Anterior cingulate cortex (tissue), 58 donors: ENCODE results near the gene CLCA2.
A peak's percentile ranks its signal among the peaks of the same experiment; 100 is the strongest.
"Not testable (repeated sequence)": the region's sequence is repeated elsewhere in the genome, so short reads cannot be mapped to it uniquely, and the experiment has no call there.

Experiments
- DNase-seq, 58 donors: peaks; one replicate each; lab custom pipeline; 2025; lab: John Stamatoyannopoulos, UW

CLCA2 gene

GRCh38 chr1:86472152-86472551 lies 48.2 kb downstream of the CLCA2 start:
- DNase-seq: no peak

- DNase-seq: no peak
Measured at GRCh38 chr1:86472767-86473166, 48.8 kb downstream of the CLCA2 start.

GRCh38 chr1:86477256-86477655 lies 53.3 kb downstream of the CLCA2 start:
- DNase-seq: no peak

GRCh38 chr1:86477682-86478081 lies 53.7 kb downstream of the CLCA2 start:
- DNase-seq: no peak

- no peak for DNase-seq
Measured at GRCh38 chr1:86478416-86479156, 54.6 kb downstream of the CLCA2 start.

DNA sequence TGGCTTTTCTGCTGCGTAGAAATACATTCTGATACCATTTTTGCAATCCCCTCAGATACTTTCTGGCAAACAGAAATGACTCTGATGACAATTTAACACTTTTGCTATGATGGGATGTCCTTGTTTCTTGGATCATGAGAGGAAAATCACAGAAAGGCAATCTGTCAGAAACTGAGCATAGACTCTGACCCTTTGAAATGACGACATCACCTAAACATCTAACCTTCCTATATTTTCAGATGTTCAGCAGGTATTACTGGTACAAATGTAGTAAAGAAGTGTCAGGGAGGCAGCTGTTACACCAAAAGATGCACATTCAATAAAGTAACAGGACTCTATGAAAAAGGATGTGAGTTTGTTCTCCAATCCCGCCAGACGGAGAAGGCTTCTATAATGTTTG lies 58.0 kb downstream of the CLCA2 start:
- DNase-seq: no peak

GRCh38 chr1:86487131-86487810 lies 63.3 kb downstream of the CLCA2 start:
- no peak for DNase-seq

DNA sequence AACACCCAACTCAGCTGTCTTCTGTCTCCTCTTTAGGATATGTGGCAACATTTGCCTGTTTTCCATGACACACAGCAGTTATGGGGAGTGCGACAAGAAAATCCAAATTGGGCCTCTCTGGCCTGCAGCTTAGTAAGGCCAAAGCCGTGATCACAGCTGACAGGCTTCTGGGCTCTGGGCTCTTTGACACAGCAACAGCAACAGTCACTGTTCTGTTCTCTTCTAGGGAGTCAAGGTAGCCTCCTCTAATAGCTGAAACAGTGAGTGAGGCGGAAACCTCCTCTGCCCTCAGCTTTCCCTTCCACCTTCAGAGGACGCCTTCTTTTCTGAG lies 63.8 kb downstream of the CLCA2 start:
- no peak for DNase-seq

- no peak for DNase-seq
Measured at GRCh38 chr1:86489242-86489878, 65.4 kb downstream of the CLCA2 start.

- no peak for DNase-seq
Measured at GRCh38 chr1:86491171-86491950, 67.4 kb downstream of the CLCA2 start.

GRCh38 chr1:86498281-86498680 lies 74.3 kb downstream of the CLCA2 start:
- DNase-seq: no peak

GRCh38 chr1:86499987-86500593 lies 76.1 kb downstream of the CLCA2 start:
- DNase-seq: no peak

GRCh38 chr1:86500714-86501113 lies 76.7 kb downstream of the CLCA2 start:
- no peak for DNase-seq

- DNase-seq: not testable (repeated sequence)
Measured at GRCh38 chr1:86502125-86502646, 78.2 kb downstream of the CLCA2 start.

DNA sequence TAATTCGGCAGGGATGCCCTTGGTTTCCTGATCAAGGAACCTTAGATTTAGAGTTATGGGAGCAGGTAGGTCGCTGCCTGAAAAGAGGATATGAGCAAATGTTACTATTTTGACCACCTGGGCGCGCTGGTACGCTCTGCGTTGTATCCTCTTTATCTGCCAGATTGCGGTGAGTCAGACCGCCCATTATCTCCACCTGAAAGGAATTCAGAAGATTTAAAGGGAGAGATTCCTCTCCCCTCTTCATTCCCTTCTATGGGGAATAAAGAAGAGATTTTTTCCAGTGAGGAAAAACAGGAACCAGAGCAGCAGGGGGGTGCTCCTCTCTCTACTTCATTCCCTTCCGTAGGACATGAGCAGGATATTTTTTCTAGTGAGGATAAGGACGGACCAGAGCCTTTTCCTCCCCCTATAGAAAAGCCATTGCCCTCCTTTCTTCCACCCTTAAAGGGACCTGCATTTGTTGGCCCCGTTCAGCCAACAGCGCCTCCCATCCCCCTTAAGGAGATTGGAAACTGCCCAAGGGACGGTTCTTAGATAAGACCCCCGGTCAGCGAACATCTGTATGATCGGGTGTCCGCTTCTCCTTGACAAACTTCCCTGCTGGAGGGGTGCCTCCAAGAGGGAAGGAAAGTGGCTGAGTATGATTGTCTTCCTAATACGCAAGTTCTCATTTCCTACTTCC lies 78.9 kb downstream of the CLCA2 start:
- DNase-seq: no peak

GRCh38 chr1:86503406-86504136 lies 79.6 kb downstream of the CLCA2 start:
- peak in 11 of 58 donors; percentile 5 to 62 (median 16) for DNase-seq

DNA sequence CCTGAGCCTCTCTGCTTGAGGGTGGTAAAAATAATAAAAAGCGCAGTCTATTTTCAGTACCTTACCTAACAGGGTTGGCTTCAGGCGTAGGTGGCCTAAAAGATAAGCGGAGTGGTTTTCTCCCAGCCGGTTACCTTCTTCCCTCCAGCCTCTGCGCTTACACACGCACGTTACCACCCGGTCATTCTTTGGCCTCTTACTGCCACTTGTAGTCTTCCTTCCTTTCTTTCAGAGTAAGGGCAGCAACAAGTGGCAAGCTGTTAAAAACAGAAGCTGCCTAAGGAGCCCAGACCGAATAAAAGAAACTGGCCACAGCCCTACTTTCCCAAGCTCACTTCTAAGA lies 80.1 kb downstream of the CLCA2 start:
- no peak for DNase-seq

GRCh38 chr1:86504895-86505563 lies 81.1 kb downstream of the CLCA2 start:
- no peak for DNase-seq

DNA sequence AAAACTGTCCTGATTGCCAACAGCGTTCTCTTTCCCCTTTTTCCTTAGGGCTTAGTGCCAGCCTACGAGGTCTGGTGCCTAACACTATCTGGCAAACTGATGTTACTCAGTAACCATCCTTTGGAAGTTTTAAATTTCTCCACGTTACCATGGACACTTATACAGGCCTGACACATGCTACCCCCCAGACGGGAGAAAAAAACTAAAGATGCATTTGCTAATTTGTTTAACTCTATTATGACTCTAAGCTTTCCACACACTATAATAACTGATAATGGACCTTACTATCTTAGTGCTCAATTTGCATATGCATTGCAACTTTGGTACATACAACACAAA lies 81.6 kb downstream of the CLCA2 start:
- no peak for DNase-seq
